HepG2 (cell line): ENCODE data around the gene IP6K1. TPM values are rescaled to one million over a fixed set of nuclear protein-coding genes. Genes with fewer than 3 reads are reported as not detected.

Experiments
- ATAC-seq: fragments of 200-7000 bp; cut with Tn5 transposase; 3 replicates; pipeline ENCODE4 v1.9.1; 2020; ENCODE audit warnings: mild to moderate bottlenecking, moderate library complexity
- BruUV-seq: library from RNA; stranded (reverse); fragments of 400-500 nt; replicated peaks from 2 replicates; lab custom pipeline; 2021; lab: Mats Ljungman, UMichigan
- CTCF ChIA-PET: fragments of 300-600 bp; formaldehyde crosslinking; extraction: SDS; loops from one replicate; lab custom pipeline; 2021; ENCODE audit warnings: low total read pairs, inconsistent platforms, low intra/inter-chr PET ratio; lab: Yijun Ruan, JAX
- POLR2A ChIA-PET: fragments of 350-600 bp; sonication (Branson Sonifier 250); formaldehyde crosslinking; loops from one replicate; lab custom pipeline; 2020; ENCODE audit warnings: antibody characterized with exemption, inconsistent platforms; lab: Yijun Ruan, JAX
- DNase-seq: peaks from one replicate; pipeline ENCODE4 v3.0.0-alpha.2; 2015; ENCODE audit warnings: low spot score
- FAIRE-seq: peaks from 3 replicates; lab custom pipeline; 2011; peaks lifted over from hg19 to GRCh38; lab: Jason Lieb, UNC
- H2AFZ ChIP-seq: one replicate; pipeline ENCODE4 v1.6.1; 2011; ENCODE audit warnings: low read length, inconsistent platforms
- H3K27ac ChIP-seq: fragments of 300-600 bp; 3 replicates; pipeline ENCODE4 v1.8.0; 2011; ENCODE audit warnings: mixed run types, mild to moderate bottlenecking, mixed read lengths, low read length, inconsistent platforms; ENCODE audit not compliant: insufficient read depth; ENCODE audit errors: extremely low read length
- H3K27me3 ChIP-seq, 2 experiments: fragments of 200-600 bp in 1 of 2; 2 replicates in 1 of 2; 3 replicates in 1 of 2; pipeline versions ENCODE4 v1.6.0 to v1.8.0; 2011; ENCODE audit warnings: low read length in 2 of 2, mild to moderate bottlenecking in 2 of 2, moderate library complexity in 2 of 2, inconsistent platforms in 1 of 2; ENCODE audit not compliant: insufficient read depth in 2 of 2, control insufficient read depth in 1 of 2
- H3K36me3 ChIP-seq, 2 experiments: fragments of 200-600 bp in 1 of 2; replicated peaks in 1 of 2; 2 replicates in 1 of 2; 3 replicates in 1 of 2; pipeline versions ENCODE4 v1.5.1 to v1.8.0; 2011; ENCODE audit warnings: low read length in 2 of 2, inconsistent platforms in 1 of 2; ENCODE audit not compliant: insufficient read depth in 2 of 2, control insufficient read depth in 1 of 2
- H3K4me1 ChIP-seq: 2 replicates; pipeline ENCODE4 v1.5.1; 2012; ENCODE audit warnings: low read length, inconsistent platforms; ENCODE audit not compliant: insufficient read depth
- H3K4me2 ChIP-seq: 2 replicates; pipeline ENCODE4 v1.6.0; 2011; ENCODE audit warnings: low read depth, low read length, inconsistent platforms
- H3K4me3 ChIP-seq, 3 experiments: fragments of 200-600 bp in 1 of 3; sonication (generic), shearing (Covaris generic) in 1 of 3; replicated peaks in 1 of 3; 2 replicates each; pipeline ENCODE4 v1.5.1; 2011 to 2016; ENCODE audit warnings: low read length in 3 of 3, inconsistent platforms in 2 of 3, low read depth in 2 of 3, mild to moderate bottlenecking in 2 of 3, control low read depth in 1 of 3, mixed read lengths in 1 of 3; ENCODE audit not compliant: insufficient read depth in 1 of 3
- H3K79me2 ChIP-seq: one replicate; pipeline ENCODE4 v1.6.1; 2011; ENCODE audit warnings: low read length, inconsistent platforms; ENCODE audit not compliant: insufficient read depth
- H3K9ac ChIP-seq: 2 replicates; pipeline ENCODE4 v1.6.0; 2011; ENCODE audit warnings: mild to moderate bottlenecking, low read depth, low read length, inconsistent platforms; ENCODE audit not compliant: insufficient read depth
- H3K9me3 ChIP-seq: 2 replicates; pipeline ENCODE4 v1.5.1; 2012; ENCODE audit warnings: mild to moderate bottlenecking, low read length
- H4K20me1 ChIP-seq: 2 replicates; pipeline ENCODE4 v1.6.0; 2011; ENCODE audit warnings: inconsistent platforms, mild to moderate bottlenecking, low read length, moderate library complexity; ENCODE audit not compliant: insufficient read depth
- FOXO4 ChIP-seq: sonication (generic); formaldehyde crosslinking; conservative IDR thresholded peaks from 2 replicates; pipeline ENCODE4 v1.8.1; 2023; ENCODE audit warnings: missing genetic modification reagents
- MAZ ChIP-seq, 2 experiments: sonication (generic) in 1 of 2; formaldehyde crosslinking in 1 of 2; IDR thresholded peaks; 2 replicates each; pipeline versions ENCODE4 v1.5.0 to v1.6.1; 2012 to 2020; ENCODE audit warnings: low read depth in 2 of 2, mild to moderate bottlenecking in 2 of 2, borderline replicate concordance in 1 of 2, improper control_type of control experiment in 1 of 2, low read length in 1 of 2, missing genetic modification reagents in 1 of 2, moderate library complexity in 1 of 2
- NFE2 ChIP-seq: sonication (generic); formaldehyde crosslinking; IDR thresholded peaks from 2 replicates; pipeline ENCODE4 v1.4.0; 2020; ENCODE audit warnings: missing genetic modification reagents
- PHF8 ChIP-seq: sonication (generic); formaldehyde crosslinking; IDR thresholded peaks from 2 replicates; pipeline ENCODE4 v1.5.0; 2020; ENCODE audit warnings: missing genetic modification reagents
- RCOR2 ChIP-seq: IDR thresholded peaks from 2 replicates; pipeline ENCODE4 v1.6.1; 2016; ENCODE audit warnings: missing biosample characterization, missing genetic modification reagents
- SOX13 ChIP-seq, 3 experiments: fragments of 450-650 bp in 1 of 3; sonication (generic) in 1 of 3; formaldehyde crosslinking in 1 of 3; IDR thresholded peaks in 2 of 3; conservative IDR thresholded peaks in 1 of 3; 2 replicates each; pipeline versions ENCODE4 v1.5.0 to v1.6.1; 2016 to 2020; ENCODE audit warnings: antibody characterized with exemption in 1 of 3, mild to moderate bottlenecking in 1 of 3, missing compliant biosample characterization in 1 of 3, missing genetic modification reagents in 1 of 3, moderate library complexity in 1 of 3
- SP4 ChIP-seq: sonication (generic); formaldehyde crosslinking; IDR thresholded peaks from 2 replicates; pipeline ENCODE4 v1.8.1; 2023; ENCODE audit warnings: mild to moderate bottlenecking, missing genetic modification reagents
- SP5 ChIP-seq: IDR thresholded peaks from 2 replicates; pipeline ENCODE4 v1.6.1; 2016; ENCODE audit warnings: low read depth, borderline replicate concordance
- ZNF362 ChIP-seq: sonication (generic); formaldehyde crosslinking; IDR thresholded peaks from 2 replicates; pipeline ENCODE4 v1.4.0; 2020; ENCODE audit warnings: missing genetic modification reagents, mild to moderate bottlenecking, borderline replicate concordance
- ZNF414 ChIP-seq: sonication (generic); formaldehyde crosslinking; IDR thresholded peaks from 2 replicates; pipeline ENCODE4 v1.5.0; 2020; ENCODE audit warnings: missing genetic modification reagents
- WGBS: methylation state at CpG from one replicate; pipeline ENCODE4 v1.1.6; 2017; ENCODE audit warnings: low lambda C conversion rate; 5-methylcytosine and 5-hydroxymethylcytosine counted together
- in situ Hi-C: cut with HindIII; loops from 2 replicates; pipeline ENCODE4 v1.10.0; 2017; ENCODE audit warnings: low pct_unique_long_range_greater_than_20kb; ENCODE audit not compliant: extremely low pct_ligation_motif_present
- intact Hi-C: fragments of 100-400 bp; cut with micrococcal nuclease; formaldehyde crosslinking; loops from one replicate; pipeline ENCODE4 v1.10.0; 2022; ENCODE audit not compliant: unreplicated experiment
- polyA plus RNA-seq, 8 experiments: library from polyadenylated mRNA; depleted of rRNA in 3 of 8; stranded (reverse) in 7 of 8; unstranded in 1 of 8; fragments of >200 nt; fragmentation: Illumina TruSeq in 4 of 8; extraction: Trizol in 4 of 8; gene quantifications; 2 replicates each; pipeline versions ENCODE4 v1.2.1 to v1.2.3, GENCODE V29; 2011 to 2016; ENCODE audit warnings: low read depth in 4 of 8, missing spikeins in 1 of 8, mixed read lengths in 1 of 8; ENCODE audit not compliant: insufficient read depth in 1 of 8
- total RNA-seq, 5 experiments: library from RNA; depleted of rRNA; stranded (reverse); fragments of >200 nt; fragmentation: Illumina TruSeq; extraction: Trizol; gene quantifications; 2 replicates each; pipeline ENCODE4 v1.2.3, GENCODE V29; 2016; ENCODE audit warnings: low read depth in 1 of 5

Gene IP6K1
- total and polyA plus RNA-seq, 2 of the 13 experiments (the other 11 are each of a cell fraction or from before 2014, with no cell fraction given) = 17.7 to 29.7 TPM

GRCh38 chr3:49791571-49791970, 5.2 kb upstream of the IP6K1 start (continued):
- no peak for TF ChIP-seq SP4
- TF ChIP-seq SOX13 (IDR thresholded peaks at IDR 0.05) = no peak
- no peak for TF ChIP-seq SOX13 (CRISPR knock-in tag; conservative IDR thresholded peaks at IDR 0.05 in 1 of 2, IDR thresholded peaks at IDR 0.05 in 1 of 2)
- no peak for TF ChIP-seq RCOR2
- no peak for TF ChIP-seq ZNF362 (CRISPR knock-in tag)
- no peak for TF ChIP-seq MAZ (IDR thresholded peaks at IDR 0.05; ENCODE audit: borderline replicate concordance, low read depth, low read length)
- TF ChIP-seq MAZ (CRISPR knock-in tag; IDR thresholded peaks at IDR 0.05; ENCODE audit: low read depth) = no peak
- TF ChIP-seq ZNF414 = no peak
- TF ChIP-seq SP5 (CRISPR knock-in tag) = no peak
- TF ChIP-seq PHF8 (CRISPR knock-in tag) = no peak

GRCh38 chr3:49790626-49791411, 4.5 kb upstream of the IP6K1 start:
- in situ Hi-C loops = no loop called here
- DNase-seq = no peak
- Histone ChIP-seq H2AFZ (no peak overlapping the region), H3K27me3 (no peaks in the 10 kb centered on the region; a peak in 1 of 5 replicates), H3K4me1 (peaks cover 47% of the 10 kb centered on the region), H3K4me3 (no peak overlapping the region), H3K27ac (no peak overlapping the region), H3K79me2 (peaks cover 4% of the 10 kb centered on the region), H4K20me1 (no peaks in the 10 kb centered on the region), H3K36me3 (no peaks in the 10 kb centered on the region), H3K4me2 (no peak overlapping the region)
- no TSS peak for BruUV-seq
- FAIRE-seq = no peak
- POLR2A ChIA-PET = no interaction called here
- WGBS = 48% methylated on average over 9 of the region's 9 CpGs
- TF ChIP-seq FOXO4 (no peak), NFE2 (no peak)
- TF ChIP-seq, all 625 proteins: peak for 0
- Histone ChIP-seq H3K9ac (no peak overlapping the region), H3K9me3 (no peaks in the 10 kb centered on the region)
- no peak for ATAC-seq
- CTCF ChIA-PET = no interaction called here
- intact Hi-C loops = no loop called here
